Fibroblast of pulmonary artery (primary cell): Measurements from ENCODE around the gene PAPPA.

Experiments used
- DNase-seq: peaks from one replicate; pipeline ENCODE4 v3.0.0-alpha.2; 2010; ENCODE audit warnings: low read depth
- H3K4me3 ChIP-seq: replicated peaks from 2 replicates; pipeline ENCODE4 v1.5.1; 2011; ENCODE audit warnings: low read depth, mild to moderate bottlenecking, control low read depth, low read length, moderate library complexity
- CTCF ChIP-seq: IDR thresholded peaks from 2 replicates; pipeline ENCODE4 v1.5.1; 2011; ENCODE audit warnings: mild to moderate bottlenecking, control low read depth, low read length, inconsistent platforms; ENCODE audit errors: missing control alignments

Gene PAPPA

DNA sequence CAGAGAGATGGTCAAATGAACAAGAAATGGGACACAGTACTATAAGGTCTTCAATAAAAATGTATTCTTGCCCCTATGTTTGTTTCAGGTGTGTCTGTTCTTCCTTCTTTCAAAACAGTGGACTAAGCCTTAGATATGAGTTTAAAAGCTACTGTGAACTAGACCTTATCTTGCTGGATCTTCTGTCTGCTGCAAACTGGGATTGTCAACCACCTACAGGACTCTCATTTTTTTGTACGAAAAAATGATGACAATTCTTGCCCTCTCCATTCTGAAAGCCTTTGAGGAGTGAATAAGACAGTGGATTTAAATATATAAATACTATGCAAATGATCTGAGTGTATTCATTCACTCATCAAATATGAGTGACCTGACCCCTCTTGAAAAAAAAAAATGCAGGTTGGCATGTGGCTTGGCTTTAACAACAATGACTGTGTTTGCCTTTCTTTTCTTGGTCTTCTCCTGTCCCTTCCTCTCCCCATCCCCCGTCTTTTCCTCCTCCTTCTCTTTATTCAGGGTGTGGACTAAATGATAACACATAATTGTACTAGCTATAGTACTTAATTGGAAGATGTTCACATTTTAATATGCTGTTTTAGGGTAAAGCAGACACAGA is 298.0 kb downstream of the PAPPA start:
- no peak for DNase-seq

More for the DNA sequence above, 298.0 kb downstream of the PAPPA start:
- no peak overlapping the region for H3K4me3 ChIP-seq
- TF ChIP-seq CTCF, result no peak
